Neural progenitor cell (in vitro differentiated cells): ENCODE measurements around the gene COX17. TPM values are rescaled to one million over a fixed set of nuclear protein-coding genes. Genes with fewer than 3 reads are reported as not detected.

ENCODE experiments used
- DNase-seq: peaks from one replicate; pipeline ENCODE4 v3.0.0-alpha.2; 2016; ENCODE audit warnings: low spot score
- H2AFZ ChIP-seq: fragments of 200-600 bp; sonication (generic); replicated peaks from 2 replicates; pipeline ENCODE4 v1.6.1; 2016; ENCODE audit warnings: antibody characterized with exemption
- H3F3A ChIP-seq: fragments of 200-600 bp; sonication (generic); 2 replicates; pipeline ENCODE4 v1.6.1; 2016; ENCODE audit warnings: antibody characterized with exemption, low read depth
- H3K27ac ChIP-seq: fragments of 200-600 bp; sonication (generic); 2 replicates; pipeline ENCODE4 v1.5.1; 2016; ENCODE audit warnings: mild to moderate bottlenecking
- H3K27me3 ChIP-seq: fragments of 200-600 bp; sonication (generic); 2 replicates; pipeline ENCODE4 v1.6.1; 2016; ENCODE audit warnings: mild to moderate bottlenecking, moderate library complexity
- H3K36me3 ChIP-seq: fragments of 200-600 bp; sonication (generic); 2 replicates; pipeline ENCODE4 v1.5.1; 2016
- H3K4me1 ChIP-seq: fragments of 200-600 bp; sonication (generic); 2 replicates; pipeline ENCODE4 v1.6.1; 2016; ENCODE audit warnings: mixed run types
- H3K4me2 ChIP-seq: fragments of 200-600 bp; sonication (generic); 2 replicates; pipeline ENCODE4 v1.6.1; 2016
- H3K4me3 ChIP-seq: fragments of 200-600 bp; sonication (generic); 2 replicates; pipeline ENCODE4 v1.5.1; 2016
- H3K79me2 ChIP-seq: fragments of 200-600 bp; sonication (generic); 2 replicates; pipeline ENCODE4 v1.6.1; 2016; ENCODE audit warnings: low read depth
- H3K9ac ChIP-seq: fragments of 200-600 bp; sonication (generic); 2 replicates; pipeline ENCODE4 v1.6.1; 2016
- H3K9me3 ChIP-seq: fragments of 200-600 bp; sonication (generic); 2 replicates; pipeline ENCODE4 v1.5.1; 2016; ENCODE audit warnings: low read depth
- H4K20me1 ChIP-seq: fragments of 200-600 bp; sonication (generic); 2 replicates; pipeline ENCODE4 v1.6.1; 2016; ENCODE audit warnings: low read depth
- H3K27ac Mint-ChIP-seq: 3 replicates; pipeline ENCODE4 v1.8.0; 2021; ENCODE audit warnings: mixed read lengths
- H3K27me3 Mint-ChIP-seq: 2 replicates; pipeline ENCODE4 v1.8.0; 2022; ENCODE audit warnings: low read depth, mild to moderate bottlenecking, inconsistent platforms, moderate library complexity, mixed read lengths; ENCODE audit not compliant: insufficient read depth
- H3K36me3 Mint-ChIP-seq: 3 replicates; pipeline ENCODE4 v1.8.0; 2021; ENCODE audit warnings: mixed read lengths
- H3K4me1 Mint-ChIP-seq: 3 replicates; pipeline ENCODE4 v1.8.0; 2021; ENCODE audit warnings: mixed read lengths
- H3K4me3 Mint-ChIP-seq: 3 replicates; pipeline ENCODE4 v1.8.0; 2021; ENCODE audit warnings: mild to moderate bottlenecking, moderate library complexity, mixed read lengths
- H3K9me3 Mint-ChIP-seq: 3 replicates; pipeline ENCODE4 v1.8.0; 2020; ENCODE audit warnings: mixed read lengths
- EZH2 ChIP-seq: fragments of 200-600 bp; sonication (generic); IDR thresholded peaks from 2 replicates; pipeline ENCODE4 v1.6.1; 2017; ENCODE audit warnings: antibody characterized with exemption, mild to moderate bottlenecking, moderate library complexity
- EZH2phosphoT487 ChIP-seq: fragments of 200-600 bp; sonication (generic); IDR thresholded peaks from 2 replicates; pipeline ENCODE4 v1.6.1; 2017; ENCODE audit warnings: antibody characterized with exemption
- total RNA-seq: library from RNA; depleted of rRNA; stranded (reverse); fragments of >200 nt; gene quantifications from 2 replicates; pipeline ENCODE4 v1.2.3, GENCODE V29; 2015; ENCODE audit warnings: low replicate concordance
- TF ChIP-seq, protein P1 (sequence below): fragments of 200-600 bp; sonication (generic); IDR thresholded peaks from 2 replicates; pipeline ENCODE4 v1.5.1; 2017; ENCODE audit warnings: antibody characterized with exemption, mild to moderate bottlenecking

Gene COX17
- total RNA-seq, 1 donor from 2014 or later: 20.9 TPM

DNA sequence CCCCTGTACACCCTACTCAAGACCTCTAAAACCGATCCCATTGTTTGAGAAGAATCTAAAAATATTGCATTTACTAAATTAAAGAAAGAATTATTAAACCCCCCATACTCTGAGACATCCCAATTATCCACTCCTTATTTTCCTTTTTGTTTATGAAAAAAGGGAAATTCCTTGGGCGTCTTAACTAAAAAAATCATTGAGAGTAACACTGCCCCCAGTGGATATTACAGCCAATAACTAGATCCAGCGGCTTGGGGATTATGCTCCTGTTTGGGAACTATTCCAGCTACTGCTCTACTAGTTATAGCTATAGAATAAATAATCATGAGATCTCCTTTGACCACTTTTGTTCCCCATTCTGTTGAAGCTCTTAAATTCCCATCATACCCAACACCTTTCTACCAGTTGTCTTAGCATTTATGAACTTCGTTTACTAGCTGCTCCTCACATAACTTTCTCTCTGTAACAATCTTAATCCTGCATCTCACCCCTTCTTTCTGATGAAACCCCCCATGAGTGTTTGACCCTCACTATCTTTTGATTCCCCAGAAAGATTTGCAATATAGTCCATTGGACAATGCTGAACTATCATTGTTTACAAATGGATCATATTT, 12.9 kb upstream of the COX17 start:
- Histone ChIP-seq H3K27ac (no peak overlapping the region), H3K27me3 (no peaks in the 10 kb centered on the region), H2AFZ (peak overlapping the region; percentile 15), H3K4me1 (no peaks in the 10 kb centered on the region), H3K4me2 (no peak overlapping the region), H3K79me2 (no peaks in the 10 kb centered on the region), H3K9ac (no peak overlapping the region), H3K36me3 (no peaks in the 10 kb centered on the region), H4K20me1 (no peaks in the 10 kb centered on the region), H3F3A (no peaks in the 10 kb centered on the region), H3K4me3 (no peak overlapping the region), H3K9me3 (no peaks in the 10 kb centered on the region)
- DNase-seq: peak; percentile 43
- H3K27me3 Mint-ChIP-seq: peaks cover 3% of the 10 kb centered on the region
- H3K36me3 Mint-ChIP-seq: peaks cover 2% of the 10 kb centered on the region
- no peaks in the 10 kb centered on the region for H3K4me1 Mint-ChIP-seq
- TF ChIP-seq EZH2phosphoT487: no peak
- TF ChIP-seq, protein P1, sequence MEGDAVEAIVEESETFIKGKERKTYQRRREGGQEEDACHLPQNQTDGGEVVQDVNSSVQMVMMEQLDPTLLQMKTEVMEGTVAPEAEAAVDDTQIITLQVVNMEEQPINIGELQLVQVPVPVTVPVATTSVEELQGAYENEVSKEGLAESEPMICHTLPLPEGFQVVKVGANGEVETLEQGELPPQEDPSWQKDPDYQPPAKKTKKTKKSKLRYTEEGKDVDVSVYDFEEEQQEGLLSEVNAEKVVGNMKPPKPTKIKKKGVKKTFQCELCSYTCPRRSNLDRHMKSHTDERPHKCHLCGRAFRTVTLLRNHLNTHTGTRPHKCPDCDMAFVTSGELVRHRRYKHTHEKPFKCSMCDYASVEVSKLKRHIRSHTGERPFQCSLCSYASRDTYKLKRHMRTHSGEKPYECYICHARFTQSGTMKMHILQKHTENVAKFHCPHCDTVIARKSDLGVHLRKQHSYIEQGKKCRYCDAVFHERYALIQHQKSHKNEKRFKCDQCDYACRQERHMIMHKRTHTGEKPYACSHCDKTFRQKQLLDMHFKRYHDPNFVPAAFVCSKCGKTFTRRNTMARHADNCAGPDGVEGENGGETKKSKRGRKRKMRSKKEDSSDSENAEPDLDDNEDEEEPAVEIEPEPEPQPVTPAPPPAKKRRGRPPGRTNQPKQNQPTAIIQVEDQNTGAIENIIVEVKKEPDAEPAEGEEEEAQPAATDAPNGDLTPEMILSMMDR: peak; percentile 75
- no peak overlapping the region for H3K4me3 Mint-ChIP-seq
- H3K27ac Mint-ChIP-seq: no peak overlapping the region
- H3K9me3 Mint-ChIP-seq: peaks cover 4% of the 10 kb centered on the region

DNA sequence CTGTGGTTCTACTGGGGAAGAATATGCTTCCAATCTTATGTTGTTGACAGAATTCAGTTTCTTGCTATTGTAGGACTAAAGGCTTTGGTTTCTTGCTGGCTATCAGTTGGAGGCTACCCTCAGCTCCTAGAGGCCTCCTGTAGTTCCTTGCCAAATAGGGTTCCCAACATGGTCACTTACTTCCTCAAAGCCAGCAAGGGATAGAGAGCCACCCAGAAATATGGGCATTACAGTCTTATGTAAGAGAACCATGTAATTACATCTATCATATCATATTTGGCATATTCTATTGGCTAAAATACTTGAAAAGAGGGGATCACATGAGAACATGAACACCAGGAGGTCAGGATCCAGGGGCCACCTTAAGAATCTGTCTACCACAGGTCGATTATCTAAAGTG, 6.2 kb upstream of the COX17 start:
- Mint-ChIP-seq H3K27me3 (peaks cover 8% of the 10 kb centered on the region), H3K27ac (no peak overlapping the region), H3K4me1 (no peaks in the 10 kb centered on the region), H3K4me3 (no peak overlapping the region), H3K9me3 (peaks cover 4% of the 10 kb centered on the region), H3K36me3 (peaks cover 2% of the 10 kb centered on the region)
- Histone ChIP-seq H2AFZ (no peak overlapping the region), H3K27ac (no peak overlapping the region), H3K4me2 (no peak overlapping the region), H3F3A (no peaks in the 10 kb centered on the region), H3K4me1 (no peaks in the 10 kb centered on the region), H4K20me1 (no peaks in the 10 kb centered on the region), H3K4me3 (no peak overlapping the region), H3K79me2 (no peaks in the 10 kb centered on the region), H3K27me3 (no peaks in the 10 kb centered on the region), H3K9me3 (no peaks in the 10 kb centered on the region), H3K36me3 (no peaks in the 10 kb centered on the region), H3K9ac (no peak overlapping the region)
- no peak for DNase-seq
- no peak for TF ChIP-seq EZH2
- TF ChIP-seq, protein P1: no peak
- TF ChIP-seq EZH2phosphoT487: no peak

DNA sequence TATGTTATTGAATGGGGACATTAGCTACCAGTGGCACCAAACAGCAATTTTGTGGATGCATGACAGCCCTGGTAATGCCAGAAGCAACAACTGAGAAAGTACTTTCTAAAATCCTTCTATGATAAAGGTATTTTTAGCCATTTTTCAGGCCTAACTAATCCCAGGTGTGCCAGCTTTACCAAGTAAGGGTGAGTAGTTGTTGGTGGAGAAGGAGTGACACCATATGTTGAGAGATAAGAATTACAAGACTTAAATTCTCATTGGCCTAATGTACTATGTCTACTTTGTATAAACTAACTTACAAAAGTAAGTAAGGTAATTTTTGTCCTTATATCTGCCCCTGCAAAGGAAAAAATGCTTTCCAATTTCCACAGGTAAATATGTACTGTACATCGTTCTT, 4.1 kb upstream of the COX17 start:
- Histone ChIP-seq H3K79me2 (peaks cover 5% of the 10 kb centered on the region), H3K36me3 (no peaks in the 10 kb centered on the region), H3K9me3 (no peaks in the 10 kb centered on the region), H3K27ac (no peak overlapping the region), H3K27me3 (no peaks in the 10 kb centered on the region), H3K4me1 (peaks cover under 1% of the 10 kb centered on the region), H3F3A (no peaks in the 10 kb centered on the region), H3K9ac (no peak overlapping the region), H3K4me3 (no peak overlapping the region), H3K4me2 (no peak overlapping the region), H4K20me1 (no peaks in the 10 kb centered on the region), H2AFZ (no peak overlapping the region)
- peaks cover 2% of the 10 kb centered on the region for H3K36me3 Mint-ChIP-seq
- peaks cover 10% of the 10 kb centered on the region for H3K27me3 Mint-ChIP-seq
- TF ChIP-seq, protein P1: peak; percentile 59
- TF ChIP-seq EZH2phosphoT487: no peak
- no peak overlapping the region for H3K27ac Mint-ChIP-seq
- DNase-seq: peak; percentile 25
- H3K4me3 Mint-ChIP-seq: no peak overlapping the region
- no peaks in the 10 kb centered on the region for H3K9me3 Mint-ChIP-seq
- H3K4me1 Mint-ChIP-seq: peaks cover 11% of the 10 kb centered on the region
